ENCODE results near the gene CRYGN.

Gene CRYGN

DNA sequence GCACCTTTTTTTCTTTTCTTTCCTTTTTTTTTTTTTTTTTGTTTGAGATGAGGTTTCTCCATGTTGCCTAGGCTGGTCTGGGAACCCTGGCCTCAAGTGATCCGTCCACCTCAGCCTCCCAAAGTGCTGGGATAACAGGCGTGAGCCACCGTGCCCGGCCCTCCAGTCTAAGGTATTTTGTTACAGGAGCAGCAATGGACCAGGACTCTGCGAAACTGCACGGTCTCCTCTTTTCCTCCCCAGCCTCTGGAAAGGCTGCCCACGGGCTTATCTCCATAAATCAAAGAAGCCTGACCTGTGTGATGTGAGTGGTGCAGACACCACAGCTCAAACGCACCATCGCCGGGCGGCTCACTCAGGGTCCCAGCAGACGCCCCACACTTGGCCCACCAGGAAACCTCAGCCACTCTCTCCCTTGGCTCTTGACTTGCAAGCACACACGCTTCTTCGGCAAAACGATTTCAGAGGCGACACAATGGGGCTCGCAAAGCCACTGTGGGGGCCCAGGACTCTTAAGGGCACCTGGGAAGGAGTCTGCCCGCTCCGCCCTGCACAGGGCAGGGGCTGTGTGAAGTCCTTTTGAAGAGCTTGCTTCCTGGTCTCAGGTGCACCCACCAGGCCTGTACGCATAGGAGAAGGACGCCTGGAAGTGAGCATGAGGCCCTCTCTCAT lies 50.7 kb downstream of the CRYGN start:
- DNase-seq = no peak

DNA sequence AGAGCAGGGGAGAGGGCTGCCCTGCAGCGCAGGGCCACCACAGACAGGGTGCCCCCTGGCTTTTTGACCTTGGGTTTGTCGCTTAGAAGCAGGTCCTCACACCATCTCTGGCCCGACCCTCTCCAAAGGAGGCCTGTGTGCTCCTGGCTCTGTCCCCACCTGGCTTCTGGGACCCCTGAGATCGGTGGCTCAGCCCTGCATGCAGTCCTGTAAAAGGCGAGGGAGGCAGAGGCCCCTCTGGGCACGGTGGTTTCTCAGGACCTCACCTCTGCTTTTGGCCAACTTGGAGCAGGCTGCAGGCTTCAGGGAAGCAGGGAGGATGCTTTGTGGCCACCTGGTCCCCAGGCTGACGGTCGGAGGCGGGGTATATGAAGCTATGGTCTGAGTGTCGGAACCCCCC lies 51.5 kb downstream of the CRYGN start:
- no peak for DNase-seq

DNA sequence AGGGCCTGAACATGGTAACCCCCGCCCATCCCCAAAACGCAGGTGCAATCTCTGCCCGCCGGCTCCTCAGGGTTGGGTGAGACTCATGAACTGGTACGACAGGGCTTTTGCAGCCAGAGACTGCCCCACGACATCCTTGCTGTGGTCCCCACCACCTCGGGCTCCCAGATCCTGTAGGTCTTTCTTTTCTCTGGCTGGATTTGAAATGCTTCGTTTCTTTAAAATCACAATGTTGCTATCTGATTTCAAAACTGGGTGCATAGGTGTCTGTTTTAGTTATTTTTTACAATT lies 52.0 kb downstream of the CRYGN start:
- DNase-seq = no peak

DNA sequence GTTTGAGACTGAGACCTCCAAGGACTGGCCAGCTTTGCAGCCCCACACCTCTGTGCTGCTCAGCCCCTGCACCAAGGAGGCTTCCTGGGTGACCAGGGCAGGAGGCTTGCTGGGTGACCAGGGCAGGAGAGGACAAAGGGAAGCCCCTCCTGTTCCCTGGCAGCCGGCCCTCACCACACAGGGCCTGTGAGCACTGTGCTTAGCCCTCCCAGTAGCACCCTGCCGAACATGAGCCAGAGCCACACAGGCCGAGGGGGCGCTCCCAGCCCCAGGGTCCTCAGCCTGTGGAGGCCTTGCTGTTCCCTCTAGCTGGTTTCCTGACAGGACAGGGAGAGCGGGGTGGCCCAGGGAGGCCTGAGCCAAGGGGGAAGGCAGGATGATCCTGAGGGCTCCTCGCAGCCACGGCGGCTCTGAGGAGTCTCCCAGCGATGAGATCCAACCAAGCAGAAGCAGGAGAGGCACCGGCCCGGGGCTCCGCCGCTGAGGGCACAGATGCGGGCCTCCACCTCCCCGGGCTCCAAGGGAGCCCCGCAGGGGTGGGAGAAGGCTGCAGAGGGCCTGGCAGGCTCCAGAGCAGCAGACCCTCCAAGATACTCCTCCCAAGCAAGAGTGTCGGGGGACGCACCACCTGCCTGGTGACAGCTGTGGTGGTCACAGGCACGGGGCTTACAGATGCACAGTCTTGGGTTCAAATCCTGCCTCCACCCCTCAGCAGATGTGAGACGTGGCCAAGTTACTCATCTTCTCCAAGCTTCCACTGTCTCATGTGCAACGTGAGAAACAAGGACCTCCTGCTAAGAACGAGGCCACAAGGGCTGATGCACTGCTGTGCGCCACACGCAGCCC lies 52.6 kb downstream of the CRYGN start:
- DNase-seq = no peak

DNA sequence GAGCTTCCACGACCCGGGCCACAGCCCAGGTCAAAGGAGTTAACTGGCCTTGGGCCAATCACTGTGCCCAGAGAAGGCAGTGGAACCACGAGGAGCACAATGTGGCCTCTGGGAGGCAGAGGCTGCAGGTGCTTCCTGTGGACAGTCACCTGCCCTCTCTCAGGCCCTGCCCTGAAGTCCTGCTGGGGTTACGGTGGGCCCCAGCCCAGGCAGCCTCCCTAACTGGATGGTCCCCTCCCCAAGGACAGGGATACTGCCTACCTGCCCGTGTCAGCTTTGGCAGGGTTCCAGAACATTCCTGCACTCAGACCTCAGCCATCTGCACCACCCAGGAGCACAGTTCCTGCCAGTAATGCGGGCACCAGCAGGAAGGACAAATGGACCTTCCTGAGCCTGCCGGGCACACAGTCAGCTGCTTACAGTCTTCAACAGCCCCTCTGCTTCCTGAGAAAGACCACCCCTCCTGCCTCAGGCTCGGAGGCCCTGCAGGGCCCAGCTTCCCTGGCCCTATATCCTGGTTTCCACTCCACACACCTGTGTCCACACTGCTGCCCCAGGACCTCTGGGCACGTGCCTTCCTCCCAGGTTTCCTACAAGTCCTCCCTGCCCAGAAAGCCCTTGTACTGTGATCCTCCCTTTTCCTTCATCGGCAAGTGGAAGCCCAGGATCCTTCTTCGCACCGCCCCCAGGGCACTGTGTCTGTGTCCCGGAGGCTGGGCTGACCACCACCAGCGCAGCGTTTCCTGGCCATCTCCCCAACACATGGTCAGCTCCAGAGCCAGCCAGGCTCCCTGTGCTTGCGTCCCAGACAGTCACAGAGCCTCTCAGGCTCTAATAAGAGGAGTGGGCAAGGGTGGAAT lies 53.4 kb downstream of the CRYGN start:
- DNase-seq = no peak

DNA sequence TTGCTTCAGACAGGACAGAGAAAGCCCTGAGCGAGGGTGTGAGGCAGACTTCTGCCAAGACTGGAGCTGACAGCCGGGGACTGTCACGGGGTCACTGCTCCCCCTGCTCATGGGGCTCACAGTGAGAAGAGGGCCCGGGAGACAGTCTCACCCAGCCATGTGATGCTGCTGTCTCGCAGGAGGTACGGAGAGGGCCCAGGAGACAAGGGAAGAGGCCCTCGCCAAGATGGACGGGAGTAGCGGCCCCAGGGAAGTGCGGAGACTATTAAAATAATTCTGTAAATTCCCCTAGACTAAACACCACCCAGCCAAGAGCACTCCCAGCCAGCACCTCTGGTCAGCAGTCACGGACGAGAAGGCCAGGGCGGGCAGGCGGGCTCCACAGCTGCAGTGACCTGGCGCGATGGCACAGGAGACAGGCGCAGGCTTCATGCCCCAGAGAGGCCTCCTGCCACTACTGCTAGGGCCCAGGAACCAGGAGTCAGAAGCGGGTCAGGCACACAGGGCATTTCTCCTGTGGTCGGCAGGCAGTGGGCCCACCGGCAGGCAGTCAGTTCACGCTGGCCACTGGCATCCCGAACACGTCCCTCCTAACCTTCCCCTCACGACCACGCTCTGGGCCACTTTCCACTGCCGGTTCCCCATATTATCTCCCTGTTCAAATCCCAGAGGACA lies 54.2 kb downstream of the CRYGN start:
- DNase-seq = no peak

DNA sequence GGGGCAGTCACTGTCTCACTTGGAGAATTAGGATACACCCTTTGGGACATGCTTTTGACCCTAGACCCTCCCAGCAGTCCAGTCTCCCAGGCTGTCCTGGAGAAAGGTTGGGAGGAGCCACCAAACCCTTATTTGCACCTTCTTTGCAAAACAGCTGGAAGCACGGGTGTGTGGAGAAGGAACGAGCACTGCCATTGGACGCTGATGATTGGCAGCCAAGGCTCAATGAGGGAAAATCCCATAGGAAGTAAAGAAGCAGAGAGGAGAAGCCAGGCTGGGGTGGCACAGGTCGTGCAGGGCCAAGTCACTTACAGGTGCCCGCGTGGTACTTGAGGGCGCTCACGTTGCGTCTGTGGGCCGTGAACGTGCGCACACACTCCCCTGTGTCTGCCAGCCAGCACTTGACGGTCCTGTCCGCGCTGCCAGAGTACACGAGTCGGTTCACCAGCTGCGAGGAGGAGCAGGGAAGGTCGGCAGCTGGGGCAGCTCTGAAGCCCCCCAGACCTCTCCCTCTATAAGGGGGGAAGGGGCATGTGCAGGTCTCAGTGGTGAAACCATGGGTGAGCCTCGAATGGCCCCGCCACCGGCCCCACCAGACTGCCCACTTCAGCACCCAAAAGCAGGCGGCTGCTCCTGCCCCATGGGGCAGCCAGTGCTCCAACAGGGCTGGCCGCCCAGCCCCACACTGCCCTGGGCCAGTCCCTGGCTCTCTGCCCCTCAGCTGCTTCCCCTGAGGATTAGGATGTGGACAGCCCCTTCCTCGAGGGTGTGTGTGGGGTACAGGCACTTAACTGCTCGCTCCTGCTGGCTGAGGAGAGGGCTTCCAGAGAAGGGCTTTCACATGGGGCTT lies 54.9 kb downstream of the CRYGN start:
- DNase-seq = no peak

DNA sequence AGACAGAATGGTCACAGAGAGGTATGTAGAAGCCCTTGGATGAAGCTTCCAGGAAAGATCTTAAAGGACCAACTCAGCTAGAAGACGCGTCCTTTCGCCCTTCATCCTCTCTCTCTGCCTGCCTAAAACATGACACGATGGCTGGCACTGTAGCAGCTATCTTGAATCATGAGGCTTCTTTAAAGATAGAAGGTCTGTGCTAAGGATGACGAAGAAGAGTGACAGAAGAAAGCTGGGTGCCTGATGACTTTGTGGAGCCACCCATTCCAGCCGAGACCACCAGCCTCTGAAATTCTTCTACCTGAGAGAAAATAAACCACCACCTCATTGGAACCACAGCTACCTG lies 55.6 kb downstream of the CRYGN start:
- DNase-seq = no peak

DNA sequence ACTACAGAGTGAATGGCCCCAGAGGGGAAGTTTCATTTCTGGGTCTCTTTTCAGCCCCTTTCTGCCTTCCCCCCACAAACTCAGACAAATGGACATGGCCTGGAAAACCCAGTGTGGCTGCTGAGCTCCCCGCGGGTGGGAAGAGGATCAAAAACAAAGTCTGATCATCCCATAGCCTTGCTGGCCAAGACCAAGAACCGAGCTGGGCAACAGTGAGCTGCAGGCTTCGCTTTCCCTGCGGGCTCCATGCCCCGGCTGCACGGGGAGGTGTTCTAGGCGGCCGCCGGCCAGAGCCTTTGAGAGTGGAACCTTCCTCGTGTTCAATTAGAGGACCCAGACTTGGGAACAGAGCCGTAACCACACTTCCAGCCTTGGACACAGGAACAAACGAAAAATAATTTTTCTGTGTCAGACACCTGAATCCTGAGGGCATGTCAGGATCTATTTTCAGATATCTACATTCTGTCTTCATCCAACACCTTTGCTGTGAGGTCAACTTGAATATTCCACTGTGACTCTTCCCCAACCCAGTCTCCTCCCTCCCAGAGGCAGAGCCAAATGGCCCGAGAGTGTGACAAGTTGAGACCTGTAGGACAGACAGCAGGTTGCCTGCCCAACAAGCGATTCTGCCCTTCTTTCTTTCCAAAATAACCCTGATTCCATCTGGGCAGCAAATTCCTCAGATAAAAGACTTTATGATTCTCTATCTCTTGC lies 56.1 kb downstream of the CRYGN start:
- DNase-seq = no peak

DNA sequence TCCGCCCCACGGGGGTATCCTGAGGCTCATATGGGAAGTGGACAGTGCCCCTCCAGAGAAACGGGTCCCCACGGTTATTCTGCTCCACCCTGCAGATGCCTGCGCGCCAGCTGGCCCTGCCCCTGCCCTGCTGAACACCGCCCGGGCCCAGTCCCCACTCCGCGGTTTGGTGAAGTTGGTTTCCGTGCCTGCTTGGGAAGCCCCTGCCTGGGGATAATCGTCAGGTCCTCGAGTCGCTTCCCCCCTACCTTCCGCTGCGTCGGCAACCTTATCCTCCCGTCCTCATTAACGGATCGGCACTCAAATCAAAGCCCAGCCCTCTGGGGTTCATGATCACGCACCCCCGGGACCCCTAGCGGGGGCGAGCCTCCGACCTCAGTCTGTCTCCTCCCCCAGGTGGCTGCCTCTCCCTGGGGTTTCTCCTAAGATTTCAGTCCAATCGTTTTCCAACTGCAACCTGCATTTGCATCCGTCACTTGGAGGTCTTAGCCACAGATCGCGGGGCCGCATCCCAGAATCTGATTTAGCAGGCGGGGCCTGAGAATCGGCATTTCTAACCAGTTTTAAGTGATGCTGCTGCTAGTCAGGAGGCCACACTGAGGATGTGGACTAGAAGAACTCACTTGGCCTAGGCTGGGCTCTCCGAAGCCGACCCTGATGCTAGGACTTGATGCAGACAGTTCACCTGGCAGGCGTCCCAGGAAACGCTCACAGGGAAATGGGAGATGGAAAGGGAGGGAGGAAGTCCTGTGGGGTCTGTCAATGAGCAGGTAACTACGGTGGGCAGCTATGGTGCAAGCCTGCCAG lies 57.7 kb downstream of the CRYGN start:
- DNase-seq = no peak

DNA sequence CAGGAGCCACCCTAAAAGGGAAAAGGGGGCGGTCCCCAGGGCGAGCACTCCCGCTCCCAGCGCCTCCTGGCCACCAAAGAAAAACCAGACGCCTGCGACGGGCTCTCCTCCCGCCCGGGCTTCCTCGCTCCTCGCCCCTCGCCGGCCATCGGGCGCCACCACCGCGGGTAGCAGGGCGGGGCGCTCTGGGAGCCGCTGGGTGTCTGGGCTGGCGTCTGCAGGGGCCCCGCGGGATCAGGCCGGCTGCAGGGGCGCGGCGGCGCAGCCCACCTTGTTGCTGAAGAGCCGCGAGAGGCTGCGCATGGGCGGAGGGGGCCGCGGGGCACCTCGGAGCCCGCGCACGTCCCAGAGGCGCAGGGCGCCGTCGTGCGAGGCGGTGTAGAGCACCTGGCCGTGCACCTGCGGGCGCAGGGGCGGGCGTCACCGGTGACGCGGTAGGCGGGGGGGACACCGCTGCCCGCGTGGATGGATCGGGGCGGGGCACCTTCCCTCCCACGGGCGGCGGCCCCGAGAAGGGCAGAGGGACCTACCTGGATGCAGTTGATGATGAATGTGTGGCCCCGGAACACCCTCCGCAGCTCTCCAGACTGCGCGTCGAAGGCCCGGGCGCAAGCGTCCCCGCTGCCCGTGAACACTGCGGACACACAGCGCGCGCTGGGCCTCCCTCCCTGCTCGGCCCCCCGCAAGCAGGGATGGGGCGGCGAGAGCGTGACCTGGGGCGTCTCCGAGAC lies 58.4 kb downstream of the CRYGN start:
- no peak for DNase-seq

DNA sequence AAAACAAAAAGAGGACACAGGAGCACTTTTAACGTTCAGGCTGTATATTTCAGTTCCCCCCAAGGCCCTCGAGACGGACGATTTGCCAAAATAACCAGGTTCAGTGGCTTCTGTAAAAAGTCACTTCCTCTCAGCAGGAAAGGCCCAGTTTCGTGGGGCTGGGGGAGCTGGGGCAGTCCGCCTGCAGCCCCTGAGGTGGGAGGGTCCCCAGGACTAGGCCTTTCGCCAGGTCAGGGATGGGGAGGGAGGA lies 58.9 kb downstream of the CRYGN start:
- no peak for DNase-seq

DNA sequence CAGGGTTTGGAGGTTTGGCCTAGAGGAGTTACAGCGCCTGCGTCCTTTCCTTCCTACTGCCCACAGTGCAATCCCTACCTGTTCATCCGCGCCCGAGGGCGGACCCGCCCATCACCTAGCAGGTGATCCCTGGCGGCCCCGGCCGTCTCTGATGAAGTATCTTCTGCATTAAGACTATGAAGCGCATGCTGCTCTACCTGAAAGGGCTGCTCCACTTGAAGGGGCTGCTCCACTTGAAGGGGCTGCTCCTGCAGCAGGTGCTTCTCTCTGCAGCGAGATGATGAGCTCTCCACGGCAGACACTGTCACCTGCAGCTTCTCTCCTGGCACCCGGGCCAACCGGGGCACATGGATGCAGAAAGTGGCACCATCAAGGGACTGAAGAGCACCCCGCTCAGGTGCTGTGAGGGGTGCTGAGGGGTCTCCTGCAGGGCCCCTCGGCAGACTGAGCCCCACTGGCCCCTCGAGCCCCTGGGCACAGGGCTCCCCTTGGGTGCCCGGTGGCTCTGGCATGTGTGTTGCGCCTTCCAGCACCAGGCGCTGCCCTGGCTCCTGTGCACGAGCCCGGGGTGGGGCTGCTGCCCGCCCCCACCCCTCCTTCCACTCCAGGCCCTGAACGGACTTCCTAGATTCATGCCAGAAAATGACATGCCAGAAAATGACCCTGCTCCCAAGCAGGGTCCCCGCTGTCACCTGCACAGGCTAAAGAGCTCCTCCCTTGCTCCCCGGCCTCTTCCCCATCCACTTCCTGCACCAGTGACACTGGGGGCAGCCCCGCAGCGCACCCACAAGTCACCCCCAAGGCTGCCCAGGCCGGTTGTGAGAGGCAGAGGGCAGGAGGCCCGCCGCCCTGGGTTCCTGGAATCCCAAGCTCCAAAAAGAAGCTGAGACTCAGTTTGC lies 59.5 kb downstream of the CRYGN start:
- no peak for DNase-seq

DNA sequence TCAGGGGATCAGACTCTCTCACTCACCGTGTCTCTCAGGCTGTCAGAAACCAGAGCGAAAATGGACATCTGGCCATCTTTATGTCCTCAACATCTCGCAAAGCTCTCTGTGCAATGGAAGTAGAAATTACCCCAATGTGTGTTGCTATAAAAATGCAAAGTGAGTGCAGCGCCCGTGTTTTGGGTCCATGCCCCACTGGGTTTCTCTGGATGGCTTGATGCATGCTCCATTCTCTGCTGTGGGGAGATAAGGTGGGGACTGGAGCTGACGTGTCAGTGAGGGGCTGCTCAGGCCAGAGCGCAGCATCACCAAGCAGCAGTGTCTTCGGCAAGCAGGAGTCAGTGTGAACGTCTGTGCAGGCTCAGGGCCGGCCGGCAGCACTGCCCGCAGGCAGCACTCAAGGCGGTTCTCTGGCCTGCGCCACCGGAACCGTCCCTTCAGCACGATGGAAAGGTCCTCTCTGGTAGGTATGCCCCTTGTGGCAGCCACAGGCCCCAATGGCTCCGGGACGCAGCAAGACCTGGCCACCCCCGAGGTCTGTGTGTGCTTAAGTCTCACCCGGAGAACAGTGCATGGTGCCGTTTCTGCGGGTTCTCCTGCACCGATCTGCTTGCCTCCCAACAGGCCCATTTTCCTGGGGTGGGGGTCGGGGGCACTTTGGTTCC lies 60.3 kb downstream of the CRYGN start:
- no peak for DNase-seq

DNA sequence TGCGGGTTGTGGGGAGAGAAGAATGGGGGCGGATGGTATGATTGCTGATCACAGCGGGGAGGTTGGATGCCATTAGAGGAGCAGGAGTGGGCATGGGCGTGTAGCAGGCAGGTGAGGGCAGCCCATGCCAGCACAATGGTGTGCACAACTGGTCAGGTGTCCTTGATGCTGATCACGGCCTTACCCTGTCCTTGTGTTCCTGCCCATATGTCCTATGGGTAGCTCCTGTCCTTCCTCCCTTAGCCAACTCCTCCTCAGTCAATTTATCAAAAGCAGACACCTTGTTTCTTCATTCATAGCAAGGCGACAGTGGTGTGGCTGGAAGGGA lies 60.8 kb downstream of the CRYGN start:
- DNase-seq = no peak

Data from NK-92 treated with Interleukin-12 subunit alpha and Interleukin-12 subunit beta, amount 100 ng/mL, for 24 hours (cell line).